Mucosa of rectum (tissue), 2 donors: ENCODE data around the gene ALX3.

Source experiments
- H3K27ac ChIP-seq, 2 donors: one replicate each; pipeline ENCODE4 v1.7.0; 2013; ENCODE audit warnings: inconsistent platforms in 2 of 2, low read depth in 2 of 2, low read length in 2 of 2
- H3K27me3 ChIP-seq, 2 donors: one replicate each; pipeline ENCODE4 v1.7.0; 2013; ENCODE audit warnings: low read length in 2 of 2; ENCODE audit not compliant: control insufficient read depth in 2 of 2, insufficient read depth in 2 of 2
- H3K36me3 ChIP-seq, 2 donors: one replicate each; pipeline ENCODE4 v1.7.0; 2013; ENCODE audit warnings: low read length in 2 of 2; ENCODE audit not compliant: control insufficient read depth in 2 of 2, insufficient read depth in 2 of 2
- H3K4me1 ChIP-seq, 2 donors: one replicate each; pipeline ENCODE4 v1.7.0; 2013; ENCODE audit warnings: low read length in 2 of 2, mild to moderate bottlenecking in 1 of 2; ENCODE audit not compliant: control insufficient read depth in 2 of 2, insufficient read depth in 2 of 2
- H3K4me3 ChIP-seq, 2 donors: one replicate each; pipeline ENCODE4 v1.7.0; 2013; ENCODE audit warnings: low read length in 2 of 2
- H3K9ac ChIP-seq, 2 donors: one replicate each; pipeline ENCODE4 v1.7.0; 2013; ENCODE audit warnings: low read length in 2 of 2, low read depth in 1 of 2, mild to moderate bottlenecking in 1 of 2
- H3K9me3 ChIP-seq, 2 donors: one replicate each; pipeline ENCODE4 v1.7.0; 2013; ENCODE audit warnings: low read length in 2 of 2; ENCODE audit not compliant: control insufficient read depth in 2 of 2
- donor health status: healthy.
- donor health status: Normal muscosa, but diverticular disease.

Gene ALX3

DNA sequence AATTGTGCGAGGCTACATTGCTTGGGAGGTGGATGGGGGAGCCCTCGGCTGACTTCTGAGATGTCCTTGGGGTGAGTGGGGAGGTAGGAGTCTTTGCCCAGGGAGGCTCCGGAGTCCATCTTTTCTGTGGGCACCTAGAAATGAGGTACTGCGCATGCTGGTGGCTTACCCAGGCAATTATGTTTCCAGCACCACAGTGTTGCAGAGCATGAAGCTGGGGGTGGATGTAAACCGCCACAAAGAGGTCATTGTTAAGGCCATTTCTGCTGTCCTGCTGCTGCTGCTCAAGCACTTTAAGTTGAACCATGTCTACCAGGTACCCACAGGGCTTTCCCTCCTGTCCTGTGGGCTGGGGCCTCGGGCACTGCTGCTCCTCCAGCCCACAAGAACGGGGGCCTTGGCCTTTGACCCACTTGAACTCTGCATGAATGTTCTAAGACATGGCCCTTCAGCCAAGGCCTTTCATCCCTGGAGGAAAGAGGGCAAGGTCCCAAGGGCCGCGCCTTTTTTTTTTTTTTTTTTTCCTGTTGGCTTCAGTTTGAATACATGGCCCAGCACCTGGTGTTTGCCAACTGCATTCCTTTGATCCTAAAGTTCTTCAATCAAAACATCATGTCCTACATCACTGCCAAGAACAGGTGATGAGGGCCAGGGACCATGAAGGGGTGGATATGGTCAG lies 21.4 kb downstream of the ALX3 start:
- H3K4me3 ChIP-seq, result no peak overlapping the region
- H3K36me3 ChIP-seq, result peaks cover 71 to 91% of the 10 kb centered on the region in 2 donors
- peak overlapping the region; percentile 21 to 43 for H3K27ac ChIP-seq
- H3K9me3 ChIP-seq, result no peaks in the 10 kb centered on the region
- H3K9ac ChIP-seq, result no peak overlapping the region
- no peaks in the 10 kb centered on the region for H3K27me3 ChIP-seq
- H3K4me1 ChIP-seq, result peaks cover 8 to 10% of the 10 kb centered on the region in 2 donors

DNA sequence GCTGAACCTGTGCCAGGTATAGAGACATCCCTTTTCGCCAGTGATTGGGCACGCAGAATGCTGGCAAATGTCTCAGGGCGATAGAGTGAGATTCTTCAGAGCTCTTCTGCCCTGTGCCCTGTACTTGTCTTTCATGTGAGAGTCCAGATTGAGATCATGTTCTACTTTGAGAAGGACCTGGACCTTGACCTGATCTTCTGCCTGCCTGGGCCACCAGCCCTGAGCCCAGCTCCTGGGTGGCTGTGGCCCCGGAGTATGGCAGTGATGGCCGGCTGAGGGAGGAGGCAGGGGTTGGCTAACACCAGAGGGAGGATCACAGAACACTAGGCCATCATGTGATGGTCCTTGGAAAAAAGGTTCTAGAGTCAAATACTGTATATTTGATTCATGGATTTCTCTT lies 22.2 kb downstream of the ALX3 start:
- no peaks in the 10 kb centered on the region for H3K27me3 ChIP-seq
- no peak overlapping the region for H3K9ac ChIP-seq
- H3K27ac ChIP-seq, result no peak overlapping the region
- H3K9me3 ChIP-seq, result no peaks in the 10 kb centered on the region
- H3K4me1 ChIP-seq, result peaks cover 8 to 10% of the 10 kb centered on the region in 2 donors
- H3K36me3 ChIP-seq, result peaks cover 73 to 91% of the 10 kb centered on the region in 2 donors
- H3K4me3 ChIP-seq, result no peak overlapping the region

DNA sequence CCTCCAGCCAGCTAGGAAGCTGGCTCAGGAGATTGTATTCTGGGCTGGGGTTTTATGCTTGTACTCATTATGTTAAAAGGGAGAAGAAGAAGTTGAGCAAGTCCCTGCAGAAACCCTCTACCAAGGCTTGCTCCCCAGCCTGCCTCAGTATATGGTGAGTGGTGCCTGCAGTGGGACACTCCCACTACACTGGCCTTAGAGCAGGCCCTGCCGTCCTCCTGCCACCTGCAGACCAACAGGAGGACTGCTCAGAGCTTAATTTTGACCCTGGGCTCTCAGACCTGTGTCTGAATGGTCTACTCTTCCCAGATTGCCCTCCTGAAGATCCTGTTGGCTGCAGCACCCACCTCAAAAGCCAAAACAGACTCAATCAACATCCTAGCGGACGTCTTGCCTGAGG lies 23.0 kb downstream of the ALX3 start:
- Histone ChIP-seq H3K27ac (no peak overlapping the region), H3K4me1 (peaks cover 8 to 10% of the 10 kb centered on the region in 2 donors), H3K36me3 (peaks cover 75 to 91% of the 10 kb centered on the region in 2 donors), H3K27me3 (no peaks in the 10 kb centered on the region), H3K9ac (no peak overlapping the region), H3K9me3 (no peaks in the 10 kb centered on the region), H3K4me3 (no peak overlapping the region)

DNA sequence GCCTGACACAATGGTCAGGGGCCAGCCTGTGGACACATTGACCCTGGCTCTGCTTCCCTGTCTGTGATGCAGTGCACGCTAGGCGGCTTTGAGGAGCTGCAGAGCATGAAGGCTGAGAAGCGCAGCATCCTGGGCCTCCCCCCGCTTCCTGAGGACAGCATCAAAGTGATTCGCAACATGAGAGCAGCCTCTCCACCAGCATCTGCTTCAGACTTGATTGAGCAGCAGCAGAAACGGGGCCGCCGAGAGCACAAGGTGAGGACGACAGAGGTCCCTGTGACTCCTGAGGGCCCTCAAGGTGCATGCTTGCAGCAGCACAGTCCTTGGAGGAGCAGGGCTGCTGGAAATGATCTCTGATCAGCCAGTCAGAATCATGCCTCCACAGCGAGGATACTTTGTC lies 27.5 kb downstream of the ALX3 start:
- H3K4me3 ChIP-seq, result no peak overlapping the region
- no peaks in the 10 kb centered on the region for H3K27me3 ChIP-seq
- H3K4me1 ChIP-seq, result no peaks in the 10 kb centered on the region
- no peaks in the 10 kb centered on the region for H3K9me3 ChIP-seq
- H3K36me3 ChIP-seq, result peaks cover 80 to 91% of the 10 kb centered on the region in 2 donors
- no peak overlapping the region for H3K9ac ChIP-seq
- H3K27ac ChIP-seq, result no peak overlapping the region

DNA sequence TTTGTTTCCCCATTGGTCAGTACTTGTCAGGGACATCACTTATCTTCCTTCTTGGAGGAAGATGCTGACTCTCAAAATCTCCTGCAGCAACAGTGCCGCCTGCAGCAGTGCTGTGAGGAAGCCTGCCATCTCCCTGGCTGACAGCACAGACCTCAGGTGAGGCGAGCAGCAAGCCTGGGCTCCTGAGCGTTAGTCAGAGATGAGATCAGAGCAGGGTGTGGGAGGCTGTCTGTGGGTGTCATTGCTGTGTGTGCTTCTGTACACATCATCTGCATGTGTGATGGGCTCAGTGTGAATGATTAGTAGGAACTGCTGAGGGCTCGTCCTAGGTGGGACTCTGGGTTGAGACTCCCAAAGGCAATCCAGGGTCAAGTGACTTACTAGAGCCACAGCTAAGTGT lies 29.9 kb downstream of the ALX3 start:
- no peaks in the 10 kb centered on the region for H3K9me3 ChIP-seq
- peaks cover 3 to 4% of the 10 kb centered on the region in 2 donors for H3K4me1 ChIP-seq
- H3K27ac ChIP-seq, result no peak overlapping the region
- peaks cover 71 to 78% of the 10 kb centered on the region in 2 donors for H3K36me3 ChIP-seq
- no peak overlapping the region for H3K4me3 ChIP-seq
- H3K9ac ChIP-seq, result no peak overlapping the region
- H3K27me3 ChIP-seq, result no peaks in the 10 kb centered on the region

DNA sequence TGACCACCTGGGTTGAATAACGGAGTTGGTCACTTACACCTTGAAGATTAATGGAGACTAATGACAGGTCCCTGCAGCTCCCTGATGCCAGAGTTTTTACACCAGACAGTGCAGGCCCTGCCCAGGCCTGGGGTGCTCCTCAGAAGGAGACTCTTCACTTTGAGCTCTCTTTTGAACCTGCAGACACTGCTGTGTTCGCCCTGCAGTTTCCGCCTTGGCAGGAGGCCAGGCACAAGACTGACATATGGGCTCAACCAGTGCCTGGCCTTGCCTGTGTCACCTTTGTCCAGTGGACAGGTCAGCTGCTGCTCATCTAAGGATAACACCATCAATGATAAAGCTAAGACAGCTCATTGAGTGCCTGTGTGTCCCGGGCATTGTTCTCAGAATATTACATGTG lies 30.8 kb downstream of the ALX3 start:
- H3K36me3 ChIP-seq, result peaks cover 65 to 69% of the 10 kb centered on the region in 2 donors

DNA sequence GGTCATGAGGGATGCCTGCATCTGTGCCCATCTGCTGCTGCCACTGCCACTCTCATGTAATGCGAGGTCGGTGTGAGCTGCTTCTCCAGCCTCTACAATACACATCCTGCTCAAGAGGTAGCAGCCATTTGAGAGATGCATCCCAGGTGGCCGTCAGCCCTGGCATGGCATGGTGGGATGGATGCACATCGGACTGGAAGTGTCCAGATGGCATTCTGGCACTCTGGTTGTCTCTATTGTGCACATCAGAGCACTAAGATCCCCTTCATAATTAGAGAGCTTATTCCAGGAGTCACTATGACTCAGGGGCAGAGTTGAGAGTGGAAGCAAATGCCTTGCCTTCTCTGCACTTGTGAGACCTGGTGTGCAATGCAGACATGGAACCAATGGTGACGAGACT lies 32.2 kb downstream of the ALX3 start:
- H3K27me3 ChIP-seq, result no peaks in the 10 kb centered on the region
- no peak overlapping the region for H3K9ac ChIP-seq
- H3K9me3 ChIP-seq, result no peaks in the 10 kb centered on the region
- no peak overlapping the region for H3K4me3 ChIP-seq
- peaks cover 8 to 13% of the 10 kb centered on the region in 2 donors for H3K4me1 ChIP-seq
- no peak overlapping the region for H3K27ac ChIP-seq
- H3K36me3 ChIP-seq, result peaks cover 52 to 55% of the 10 kb centered on the region in 2 donors

More for the DNA sequence above, 30.8 kb downstream of the ALX3 start:
- no peak overlapping the region for H3K27ac ChIP-seq
- H3K9me3 ChIP-seq, result no peaks in the 10 kb centered on the region
- H3K27me3 ChIP-seq, result no peaks in the 10 kb centered on the region
- H3K9ac ChIP-seq, result no peak overlapping the region
- H3K4me1 ChIP-seq, result peaks cover 8% of the 10 kb centered on the region in 2 donors
- H3K4me3 ChIP-seq, result no peak overlapping the region

DNA sequence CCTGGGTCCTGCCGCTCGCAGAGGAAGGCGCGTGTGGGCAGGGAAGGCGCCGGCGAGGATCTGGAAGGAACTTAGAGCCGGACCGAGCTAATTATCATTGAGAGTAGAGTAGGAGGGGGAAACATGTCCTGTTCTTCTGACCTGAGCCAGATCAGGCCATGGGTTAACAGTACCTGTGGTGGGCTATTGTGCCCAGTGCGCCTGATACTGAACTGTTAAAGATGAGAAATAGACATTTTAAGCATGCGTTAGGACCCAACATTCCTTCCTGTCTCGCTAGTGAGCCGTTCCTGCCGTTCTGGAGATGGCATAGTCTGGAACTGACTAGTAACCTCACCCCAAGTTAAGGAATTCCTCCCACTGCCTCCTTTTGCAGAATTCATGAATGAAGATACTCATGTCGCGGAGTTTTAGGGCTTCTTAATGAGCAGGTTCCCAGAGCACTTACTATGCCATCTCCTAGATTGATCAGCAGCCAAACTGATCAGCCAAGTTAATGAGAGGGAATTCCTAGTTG lies 35.2 kb downstream of the ALX3 start:
- peak overlapping the region; percentile 79 to 85 for H3K9ac ChIP-seq

DNA sequence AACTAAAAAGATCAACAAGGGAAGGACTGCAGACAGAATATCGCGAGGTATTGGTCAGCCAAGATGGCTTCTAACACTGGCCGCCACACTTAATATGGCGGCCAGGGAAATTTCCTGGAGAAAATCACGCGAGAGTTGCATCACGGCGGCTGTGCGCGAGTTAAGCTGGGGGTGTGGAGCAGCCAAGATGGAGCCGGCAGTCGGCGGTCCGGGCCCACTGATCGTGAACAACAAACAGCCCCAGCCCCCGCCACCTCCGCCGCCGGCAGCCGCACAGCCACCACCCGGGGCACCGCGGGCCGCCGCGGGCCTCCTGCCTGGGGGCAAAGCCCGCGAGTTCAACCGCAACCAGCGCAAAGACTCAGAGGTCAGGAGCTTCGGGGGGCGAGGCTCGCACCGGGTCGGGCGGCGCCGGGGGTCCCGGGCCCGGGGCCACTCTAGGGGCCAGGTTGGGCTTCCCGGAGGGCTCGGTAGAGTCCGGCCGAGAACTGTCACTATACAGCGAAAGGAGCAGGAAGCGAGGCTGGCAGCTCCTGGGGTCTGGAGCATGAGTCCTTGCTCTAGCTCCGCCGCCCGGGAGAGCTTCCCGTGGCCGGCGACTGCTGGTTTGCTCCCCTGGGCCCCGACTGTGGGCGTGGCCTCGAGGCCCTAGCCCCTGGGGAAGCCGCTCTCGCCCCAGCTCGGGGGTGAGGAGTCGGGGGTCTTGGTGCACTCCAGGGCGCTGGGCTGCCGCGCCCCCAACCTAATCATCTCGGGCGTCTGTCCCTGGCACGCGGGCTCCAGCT lies 35.8 kb downstream of the ALX3 start, which contains the start of gene STRIP1:
Gene STRIP1, plus strand, starts transcription at position 174 of the 785 bp plus-strand sequence. Its CDS starts 14 bp downstream, at position 188.
- Histone ChIP-seq H3K36me3 (peaks cover 20 to 22% of the 10 kb centered on the region in 2 donors), H3K4me1 (peaks cover 8 to 13% of the 10 kb centered on the region in 2 donors), H3K9ac (peak within 1 kb of the TSS; percentile 79 to 85), H3K27ac (peak within 1 kb of the TSS; percentile 73 to 74), H3K27me3 (no peaks in the 10 kb centered on the region), H3K4me3 (peak within 1 kb of the TSS; percentile 77 to 88), H3K9me3 (no peaks in the 10 kb centered on the region)

More for the DNA sequence above, 35.2 kb downstream of the ALX3 start:
- peak overlapping the region in 1 of 2 donors; percentile 73 for H3K27ac ChIP-seq
- H3K36me3 ChIP-seq, result peaks cover 23 to 25% of the 10 kb centered on the region in 2 donors
- H3K27me3 ChIP-seq, result no peaks in the 10 kb centered on the region
- peaks cover 8 to 13% of the 10 kb centered on the region in 2 donors for H3K4me1 ChIP-seq
- H3K9me3 ChIP-seq, result no peaks in the 10 kb centered on the region
- peak overlapping the region; percentile 77 to 88 for H3K4me3 ChIP-seq

DNA sequence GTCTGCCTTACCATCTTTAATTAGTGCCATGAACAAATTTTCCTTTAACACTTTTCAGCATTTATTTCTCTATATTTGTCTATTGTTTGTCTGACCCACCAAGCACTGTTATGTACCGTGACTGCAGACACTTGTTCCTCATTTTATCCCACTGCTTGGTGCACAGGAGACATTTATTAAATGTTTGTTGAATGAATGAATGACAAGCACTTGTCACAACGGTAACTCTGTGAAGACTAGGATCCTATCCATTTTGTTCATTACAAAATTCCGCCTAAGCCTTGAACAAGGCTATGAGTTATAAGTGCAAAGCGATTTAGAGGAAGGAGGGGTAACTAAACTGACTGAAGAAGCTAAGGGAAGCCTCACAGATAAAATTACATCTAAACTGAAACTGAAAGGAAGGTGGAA lies 36.4 kb downstream of the ALX3 start:
- peak overlapping the region; percentile 73 to 74 for H3K27ac ChIP-seq
- peak overlapping the region; percentile 34 to 58 for H3K9ac ChIP-seq
- H3K4me3 ChIP-seq, result peak overlapping the region; percentile 77 to 88
- H3K4me1 ChIP-seq, result peaks cover 8 to 13% of the 10 kb centered on the region in 2 donors
- H3K9me3 ChIP-seq, result no peaks in the 10 kb centered on the region
- no peaks in the 10 kb centered on the region for H3K27me3 ChIP-seq
- peaks cover 14 to 16% of the 10 kb centered on the region in 2 donors for H3K36me3 ChIP-seq
